Neutrophil (primary cell): ENCODE data around the gene GOLGA8A.
"Not testable (repeated sequence)": the region's sequence is repeated elsewhere in the genome, so short reads cannot be mapped to it uniquely, and the experiment has no call there.

Source experiments
- H3K27ac ChIP-seq: fragments of 200-600 bp; sonication (generic); 2 replicates; pipeline ENCODE4 v1.5.1; 2016; ENCODE audit warnings: mild to moderate bottlenecking, moderate library complexity
- H3K27me3 ChIP-seq: fragments of 200-600 bp; sonication (generic); 2 replicates; pipeline ENCODE4 v1.6.0; 2016; ENCODE audit warnings: mild to moderate bottlenecking
- H3K36me3 ChIP-seq: fragments of 200-600 bp; sonication (generic); 2 replicates; pipeline ENCODE4 v1.5.1; 2017
- H3K4me1 ChIP-seq, 2 experiments: fragments of 200-600 bp in 1 of 2; sonication (generic) in 1 of 2; 1 replicate in 1 of 2; 2 replicates in 1 of 2; pipeline versions ENCODE4 v1.5.1 to v1.6.1; 2013 to 2016; ENCODE audit warnings: low read depth in 1 of 2, low read length in 1 of 2, mild to moderate bottlenecking in 1 of 2, moderate library complexity in 1 of 2; ENCODE audit not compliant: control insufficient read depth in 1 of 2, insufficient read depth in 1 of 2
- H3K4me3 ChIP-seq, 2 experiments: fragments of 200-600 bp in 1 of 2; sonication (generic) in 1 of 2; 1 replicate in 1 of 2; 2 replicates in 1 of 2; pipeline ENCODE4 v1.5.1; 2013 to 2016; ENCODE audit warnings: low read depth in 1 of 2, low read length in 1 of 2, mild to moderate bottlenecking in 1 of 2, moderate library complexity in 1 of 2
- H3K9me3 ChIP-seq: fragments of 200-600 bp; sonication (generic); 2 replicates; pipeline ENCODE4 v1.5.1; 2016
- CTCF ChIP-seq: fragments of 200-600 bp; sonication (generic); IDR thresholded peaks from 2 replicates; pipeline ENCODE4 v1.5.1; 2016; ENCODE audit warnings: antibody characterized with exemption

The GOLGA8A gene

GRCh38 chr15:34436956-34437442 lies 609 bp downstream of the GOLGA8A start:
- no peak for TF ChIP-seq CTCF
- Histone ChIP-seq H3K36me3 (no peaks in the 10 kb centered on the region), H3K27ac (no peak overlapping the region), H3K4me1 (peaks cover 5 to 10% of the 10 kb centered on the region in 2 experiments), H3K9me3 (no peaks in the 10 kb centered on the region), H3K4me3 (peak overlapping the region in 1 of 2 experiments; percentile 28), H3K27me3 (peaks cover 74% of the 10 kb centered on the region)

- Histone ChIP-seq H3K27ac (no peak overlapping the region), H3K4me3 (peak overlapping the region in 1 of 2 experiments; percentile 28)
- no peak for TF ChIP-seq CTCF
These were observed 1.3 kb downstream of the GOLGA8A start for GRCh38 chr15:34436126-34436955.

GRCh38 chr15:34435658-34436057 lies 1.9 kb downstream of the GOLGA8A start:
- Histone ChIP-seq H3K27me3 (peaks cover 60% of the 10 kb centered on the region), H3K9me3 (no peaks in the 10 kb centered on the region), H3K4me1 (peaks cover 5 to 10% of the 10 kb centered on the region in 2 experiments), H3K4me3 (no peak overlapping the region), H3K27ac (no peak overlapping the region), H3K36me3 (no peaks in the 10 kb centered on the region)
- no peak for TF ChIP-seq CTCF

More at GRCh38 chr15:34436126-34436955, 1.3 kb downstream of the GOLGA8A start:
- Histone ChIP-seq H3K9me3 (no peaks in the 10 kb centered on the region), H3K4me1 (peaks cover 5 to 10% of the 10 kb centered on the region in 2 experiments), H3K36me3 (no peaks in the 10 kb centered on the region), H3K27me3 (peaks cover 67% of the 10 kb centered on the region)

GRCh38 chr15:34434627-34435305 lies 2.8 kb downstream of the GOLGA8A start:
- no peaks in the 10 kb centered on the region for H3K9me3 ChIP-seq
- H3K27me3 ChIP-seq, result peaks cover 51% of the 10 kb centered on the region
- H3K27ac ChIP-seq, result no peak overlapping the region
- peaks cover 5 to 10% of the 10 kb centered on the region in 2 experiments for H3K4me1 ChIP-seq
- no peaks in the 10 kb centered on the region for H3K36me3 ChIP-seq
- no peak overlapping the region for H3K4me3 ChIP-seq
- no peak for TF ChIP-seq CTCF

GRCh38 chr15:34433956-34434626 lies 3.5 kb downstream of the GOLGA8A start:
- H3K4me3 ChIP-seq, H3K9me3 ChIP-seq, H3K36me3 ChIP-seq, H3K27ac ChIP-seq: not testable (repeated sequence)
- H3K27me3 ChIP-seq, result peaks cover 45% of the 10 kb centered on the region
- H3K4me1 ChIP-seq, result peaks cover 5 to 10% of the 10 kb centered on the region in 2 experiments

- H3K4me1 ChIP-seq, H3K9me3 ChIP-seq, H3K27ac ChIP-seq, H3K36me3 ChIP-seq, H3K4me3 ChIP-seq: not testable (repeated sequence)
- peaks cover 12% of the 10 kb centered on the region for H3K27me3 ChIP-seq
These were observed 7.0 kb downstream of the GOLGA8A start for GRCh38 chr15:34430642-34431041.

- H3K27me3 ChIP-seq, H3K4me3 ChIP-seq, H3K4me1 ChIP-seq, H3K36me3 ChIP-seq, H3K27ac ChIP-seq, H3K9me3 ChIP-seq: not testable (repeated sequence)
These were observed 14.1 kb downstream of the GOLGA8A start for GRCh38 chr15:34423425-34424090.

- H3K27me3 ChIP-seq, H3K4me3 ChIP-seq, H3K27ac ChIP-seq, H3K4me1 ChIP-seq, H3K9me3 ChIP-seq, H3K36me3 ChIP-seq: not testable (repeated sequence)
These were observed 16.7 kb downstream of the GOLGA8A start for GRCh38 chr15:34420953-34421352.

- not testable (repeated sequence) for H3K4me1 ChIP-seq, H3K27ac ChIP-seq, H3K4me3 ChIP-seq, H3K27me3 ChIP-seq, H3K9me3 ChIP-seq, H3K36me3 ChIP-seq
These were observed 19.2 kb downstream of the GOLGA8A start for GRCh38 chr15:34418435-34418834.
